Measurements from ENCODE around the gene CYP2J2. TPM values are rescaled to one million over a fixed set of nuclear protein-coding genes. Genes with fewer than 3 reads are reported as not detected.

The CYP2J2 gene
- polyA plus RNA-seq, 1 donor, result 21.3 TPM

GRCh38 chr1:59901770-59902388, 24.7 kb downstream of the CYP2J2 start:
- H3K4me1 ChIP-seq (ENCODE audit: control insufficient read depth, insufficient read depth, low read length), result peaks cover 3% of the 10 kb centered on the region
- no peak overlapping the region for H3K27ac ChIP-seq (ENCODE audit: low read length)
- DNase-seq, result no peak
- H3K4me3 ChIP-seq (ENCODE audit: low read length), result no peak overlapping the region
- H3K27me3 ChIP-seq (ENCODE audit: control insufficient read depth, insufficient read depth, low read length), result no peaks in the 10 kb centered on the region
- no peaks in the 10 kb centered on the region for H3K9me3 ChIP-seq (ENCODE audit: control insufficient read depth, low read depth, low read length)
- 60% methylated on average over 1 of the region's 1 CpG for WGBS (ENCODE audit: insufficient coverage, low lambda C conversion rate)
- H3K36me3 ChIP-seq (ENCODE audit: control insufficient read depth, insufficient read depth, low read length), result no peaks in the 10 kb centered on the region

GRCh38 chr1:59900640-59901039, 25.9 kb downstream of the CYP2J2 start:
- no peak overlapping the region for H3K4me3 ChIP-seq (ENCODE audit: low read length)
- no peaks in the 10 kb centered on the region for H3K4me1 ChIP-seq (ENCODE audit: control insufficient read depth, insufficient read depth, low read length)
- H3K27me3 ChIP-seq (ENCODE audit: control insufficient read depth, insufficient read depth, low read length), result no peaks in the 10 kb centered on the region
- DNase-seq, result no peak
- no peaks in the 10 kb centered on the region for H3K36me3 ChIP-seq (ENCODE audit: control insufficient read depth, insufficient read depth, low read length)
- H3K27ac ChIP-seq (ENCODE audit: low read length), result no peak overlapping the region
- no CpG with 5 or more reads among the region's 2 CpGs for WGBS (ENCODE audit: insufficient coverage, low lambda C conversion rate)
- H3K9me3 ChIP-seq (ENCODE audit: control insufficient read depth, low read depth, low read length), result no peaks in the 10 kb centered on the region

- WGBS (ENCODE audit: insufficient coverage, low lambda C conversion rate), result 80% methylated on average over 1 of the region's 3 CpGs
- Histone ChIP-seq H3K4me1 (ENCODE audit: control insufficient read depth, insufficient read depth, low read length) (peaks cover 5% of the 10 kb centered on the region), H3K36me3 (ENCODE audit: control insufficient read depth, insufficient read depth, low read length) (no peaks in the 10 kb centered on the region), H3K27ac (ENCODE audit: low read length) (no peak overlapping the region), H3K9me3 (ENCODE audit: control insufficient read depth, low read depth, low read length) (no peaks in the 10 kb centered on the region), H3K27me3 (ENCODE audit: control insufficient read depth, insufficient read depth, low read length) (no peaks in the 10 kb centered on the region), H3K4me3 (ENCODE audit: low read length) (no peak overlapping the region)
- DNase-seq, result no peak
These were observed 27.6 kb downstream of the CYP2J2 start for GRCh38 chr1:59898927-59899326.

GRCh38 chr1:59897165-59897564, 29.4 kb downstream of the CYP2J2 start:
- no CpG with 5 or more reads among the region's 2 CpGs for WGBS (ENCODE audit: insufficient coverage, low lambda C conversion rate)
- Histone ChIP-seq H3K27me3 (ENCODE audit: control insufficient read depth, insufficient read depth, low read length) (no peaks in the 10 kb centered on the region), H3K27ac (ENCODE audit: low read length) (no peak overlapping the region), H3K9me3 (ENCODE audit: control insufficient read depth, low read depth, low read length) (no peaks in the 10 kb centered on the region), H3K36me3 (ENCODE audit: control insufficient read depth, insufficient read depth, low read length) (no peaks in the 10 kb centered on the region), H3K4me3 (ENCODE audit: low read length) (no peak overlapping the region), H3K4me1 (ENCODE audit: control insufficient read depth, insufficient read depth, low read length) (peaks cover 21% of the 10 kb centered on the region)
- no peak for DNase-seq

GRCh38 chr1:59892841-59893811, 33.4 kb downstream of the CYP2J2 start:
- H3K4me3 ChIP-seq (ENCODE audit: low read length), result no peak overlapping the region
- H3K9me3 ChIP-seq (ENCODE audit: control insufficient read depth, low read depth, low read length), result peaks cover 7% of the 10 kb centered on the region
- no peaks in the 10 kb centered on the region for H3K27me3 ChIP-seq (ENCODE audit: control insufficient read depth, insufficient read depth, low read length)
- H3K36me3 ChIP-seq (ENCODE audit: control insufficient read depth, insufficient read depth, low read length), result no peaks in the 10 kb centered on the region
- peak overlapping the region; percentile 86 for H3K27ac ChIP-seq (ENCODE audit: low read length)
- 0% methylated on average over 1 of the region's 7 CpGs for WGBS (ENCODE audit: insufficient coverage, low lambda C conversion rate)
- DNase-seq, result peak; percentile 81 to 95
- peaks cover 28% of the 10 kb centered on the region for H3K4me1 ChIP-seq (ENCODE audit: control insufficient read depth, insufficient read depth, low read length)

GRCh38 chr1:59885160-59885832, 41.3 kb downstream of the CYP2J2 start:
- H3K4me3 ChIP-seq (ENCODE audit: low read length), result no peak overlapping the region
- H3K36me3 ChIP-seq (ENCODE audit: control insufficient read depth, insufficient read depth, low read length), result no peaks in the 10 kb centered on the region
- DNase-seq, result no peak
- H3K9me3 ChIP-seq (ENCODE audit: control insufficient read depth, low read depth, low read length), result peaks cover 6% of the 10 kb centered on the region
- H3K27ac ChIP-seq (ENCODE audit: low read length), result no peak overlapping the region
- peaks cover 3% of the 10 kb centered on the region for H3K4me1 ChIP-seq (ENCODE audit: control insufficient read depth, insufficient read depth, low read length)
- no CpG with 5 or more reads among the region's 3 CpGs for WGBS (ENCODE audit: insufficient coverage, low lambda C conversion rate)
- H3K27me3 ChIP-seq (ENCODE audit: control insufficient read depth, insufficient read depth, low read length), result no peaks in the 10 kb centered on the region

- DNase-seq, result no peak
- peaks cover 16% of the 10 kb centered on the region for H3K9me3 ChIP-seq (ENCODE audit: control insufficient read depth, low read depth, low read length)
- H3K27me3 ChIP-seq (ENCODE audit: control insufficient read depth, insufficient read depth, low read length), result no peaks in the 10 kb centered on the region
- H3K36me3 ChIP-seq (ENCODE audit: control insufficient read depth, insufficient read depth, low read length), result no peaks in the 10 kb centered on the region
- H3K27ac ChIP-seq (ENCODE audit: low read length), result peak overlapping the region; percentile 41
- no CpG with 5 or more reads among the region's 2 CpGs for WGBS (ENCODE audit: insufficient coverage, low lambda C conversion rate)
- H3K4me1 ChIP-seq (ENCODE audit: control insufficient read depth, insufficient read depth, low read length), result peaks cover 9% of the 10 kb centered on the region
- H3K4me3 ChIP-seq (ENCODE audit: low read length), result no peak overlapping the region
These were observed 45.8 kb downstream of the CYP2J2 start for GRCh38 chr1:59880735-59881134.

- Histone ChIP-seq H3K4me1 (ENCODE audit: control insufficient read depth, insufficient read depth, low read length) (peaks cover 9% of the 10 kb centered on the region), H3K27me3 (ENCODE audit: control insufficient read depth, insufficient read depth, low read length) (no peaks in the 10 kb centered on the region), H3K4me3 (ENCODE audit: low read length) (no peak overlapping the region), H3K36me3 (ENCODE audit: control insufficient read depth, insufficient read depth, low read length) (no peaks in the 10 kb centered on the region), H3K27ac (ENCODE audit: low read length) (peak overlapping the region; percentile 41), H3K9me3 (ENCODE audit: control insufficient read depth, low read depth, low read length) (peaks cover 16% of the 10 kb centered on the region)
- 0% methylated on average over 1 of the region's 3 CpGs for WGBS (ENCODE audit: insufficient coverage, low lambda C conversion rate)
- peak; percentile 26 to 77 for DNase-seq
These were observed 46.5 kb downstream of the CYP2J2 start for GRCh38 chr1:59879996-59880505.

GRCh38 chr1:59879574-59879973, 47.0 kb downstream of the CYP2J2 start:
- 40% methylated on average over 1 of the region's 5 CpGs for WGBS (ENCODE audit: insufficient coverage, low lambda C conversion rate)
- Histone ChIP-seq H3K4me3 (ENCODE audit: low read length) (no peak overlapping the region), H3K9me3 (ENCODE audit: control insufficient read depth, low read depth, low read length) (peaks cover 16% of the 10 kb centered on the region), H3K27me3 (ENCODE audit: control insufficient read depth, insufficient read depth, low read length) (no peaks in the 10 kb centered on the region), H3K36me3 (ENCODE audit: control insufficient read depth, insufficient read depth, low read length) (no peaks in the 10 kb centered on the region), H3K27ac (ENCODE audit: low read length) (peak overlapping the region; percentile 41), H3K4me1 (ENCODE audit: control insufficient read depth, insufficient read depth, low read length) (peaks cover 9% of the 10 kb centered on the region)
- peak; percentile 82 to 84 for DNase-seq

GRCh38 chr1:59878370-59878769, 48.2 kb downstream of the CYP2J2 start:
- H3K4me3 ChIP-seq (ENCODE audit: low read length), result no peak overlapping the region
- 60% methylated on average over 1 of the region's 3 CpGs for WGBS (ENCODE audit: insufficient coverage, low lambda C conversion rate)
- H3K36me3 ChIP-seq (ENCODE audit: control insufficient read depth, insufficient read depth, low read length), result no peaks in the 10 kb centered on the region
- DNase-seq, result no peak
- H3K27ac ChIP-seq (ENCODE audit: low read length), result no peak overlapping the region
- no peaks in the 10 kb centered on the region for H3K27me3 ChIP-seq (ENCODE audit: control insufficient read depth, insufficient read depth, low read length)
- peaks cover 9% of the 10 kb centered on the region for H3K4me1 ChIP-seq (ENCODE audit: control insufficient read depth, insufficient read depth, low read length)
- peaks cover 16% of the 10 kb centered on the region for H3K9me3 ChIP-seq (ENCODE audit: control insufficient read depth, low read depth, low read length)
